Activated naive CD4-positive, alpha-beta T cell (primary cell): ENCODE measurements around the gene TRIM62.
A peak's percentile ranks its signal among the peaks of the same experiment; 100 is the strongest.

Experiments used
- DNase-seq, 4 experiments: peaks; one replicate each; lab custom pipeline; 2025; lab: John Stamatoyannopoulos, UW

Gene TRIM62

GRCh38 chr1:33181921-33182341 is at the start of gene TRIM62:
TRIM62 (minus strand) TSS chr1:33182043; CDS start chr1:33181432, 611 bp downstream.
- peak; percentile 21 to 69 (median 40) for DNase-seq

GRCh38 chr1:33231166-33231565 is 49.3 kb upstream of the TRIM62 start:
- DNase-seq, result no peak

GRCh38 chr1:33228935-33229487 is 47.2 kb upstream of the TRIM62 start:
- DNase-seq, result no peak

- no peak for DNase-seq
Observed at GRCh38 chr1:33225586-33225985, 43.7 kb upstream of the TRIM62 start.

- DNase-seq, result no peak
Observed at GRCh38 chr1:33224166-33224707, 42.4 kb upstream of the TRIM62 start.

GRCh38 chr1:33222381-33222780 is 40.5 kb upstream of the TRIM62 start:
- DNase-seq, result no peak

GRCh38 chr1:33221385-33221758 is 39.5 kb upstream of the TRIM62 start:
- no peak for DNase-seq

GRCh38 chr1:33220676-33221384 is 39.0 kb upstream of the TRIM62 start:
- no peak for DNase-seq

GRCh38 chr1:33219886-33220661 is 38.2 kb upstream of the TRIM62 start:
- DNase-seq, result no peak

- DNase-seq, result no peak
Observed at GRCh38 chr1:33211972-33212371, 30.1 kb upstream of the TRIM62 start.

GRCh38 chr1:33206340-33206739 is 24.5 kb upstream of the TRIM62 start:
- no peak for DNase-seq

GRCh38 chr1:33195556-33195955 is 13.7 kb upstream of the TRIM62 start:
- no peak for DNase-seq

- DNase-seq, result no peak
Observed at GRCh38 chr1:33191731-33192275, 10.0 kb upstream of the TRIM62 start.

GRCh38 chr1:33190701-33191100 is 8.9 kb upstream of the TRIM62 start:
- no peak for DNase-seq

- DNase-seq, result no peak
Observed at GRCh38 chr1:33188572-33189275, 6.9 kb upstream of the TRIM62 start.

GRCh38 chr1:33186936-33187335 is 5.1 kb upstream of the TRIM62 start:
- DNase-seq, result no peak

- DNase-seq, result no peak
Observed at GRCh38 chr1:33185541-33185940, 3.7 kb upstream of the TRIM62 start.

- no peak for DNase-seq
Observed at GRCh38 chr1:33183306-33183705, 1.5 kb upstream of the TRIM62 start.

GRCh38 chr1:33182896-33183295 is 1.1 kb upstream of the TRIM62 start:
- DNase-seq, result no peak

GRCh38 chr1:33182401-33182841 is 578 bp upstream of the TRIM62 start:
- DNase-seq, result no peak
